ENCODE results near the gene ICOS. TPM values are rescaled to one million over a fixed set of nuclear protein-coding genes. Genes with fewer than 3 reads are reported as not detected.

ICOS gene
- total RNA-seq, 4 donors from 2014 or later = 0.41 to 1.3 (median 0.60) TPM; not detected in 1

- in situ Hi-C loops (cut with MboI; ENCODE audit: low pct_ligation_motif_present in 1 of 4, low pct_unique_long_range_greater_than_20kb in 1 of 4, low sequenced_read_pairs in 3 of 4) = no loop called here
- Histone ChIP-seq H3K4me1 (no peaks in the 10 kb centered on the region), H3K36me3 (no peaks in the 10 kb centered on the region), H3K4me3 (no peak overlapping the region), H3K9me3 (no peaks in the 10 kb centered on the region), H3K27ac (no peak overlapping the region), H3K27me3 (no peaks in the 10 kb centered on the region)
- no peak for DNase-seq
- WGBS, 2 donors (ENCODE audit: low coverage in 1 of 2) = 68 to 80% methylated on average over 6 to 8 of the region's 8 CpGs
- intact Hi-C loops (cut with DNase I; ENCODE audit: low total_unique reads) = no loop called here
- TF ChIP-seq EP300 (IDR thresholded peaks at IDR 0.05; ENCODE audit: low read depth) = no peak
- no peak for TF ChIP-seq POLR2A (IDR thresholded peaks at IDR 0.05)
- no peak for TF ChIP-seq POLR2AphosphoS5 (IDR thresholded peaks at IDR 0.05)
- no peak for TF ChIP-seq CTCF (IDR thresholded peaks at IDR 0.05)
These were observed 1.7 kb upstream of the ICOS start for GRCh38 chr2:203934711-203935438.

- 89 to 100% methylated on average over 1 to 4 of the region's 4 CpGs for WGBS, 2 donors (ENCODE audit: low coverage in 1 of 2)
- TF ChIP-seq EP300 (IDR thresholded peaks at IDR 0.05; ENCODE audit: low read depth) = no peak
- TF ChIP-seq POLR2AphosphoS5 (IDR thresholded peaks at IDR 0.05) = no peak
- TF ChIP-seq CTCF (IDR thresholded peaks at IDR 0.05) = no peak
- TF ChIP-seq POLR2A (IDR thresholded peaks at IDR 0.05) = no peak
- Histone ChIP-seq H3K27me3 (no peaks in the 10 kb centered on the region), H3K9me3 (no peaks in the 10 kb centered on the region), H3K4me1 (no peaks in the 10 kb centered on the region), H3K27ac (no peak overlapping the region), H3K36me3 (no peaks in the 10 kb centered on the region), H3K4me3 (no peak overlapping the region)
- DNase-seq = no peak
- in situ Hi-C loops (cut with MboI; ENCODE audit: low pct_ligation_motif_present in 1 of 4, low pct_unique_long_range_greater_than_20kb in 1 of 4, low sequenced_read_pairs in 3 of 4) (no loop called here), intact Hi-C loops (cut with DNase I; ENCODE audit: low total_unique reads) (no loop called here)
These were observed 995 bp upstream of the ICOS start for GRCh38 chr2:203935568-203935967.

- no peak for DNase-seq
- peak overlapping the region in 1 of 4 donors; percentile 22 for H3K4me3 ChIP-seq
- H3K27me3 ChIP-seq = no peaks in the 10 kb centered on the region
- H3K9me3 ChIP-seq = no peaks in the 10 kb centered on the region
- H3K27ac ChIP-seq = no peak overlapping the region
- no peak for TF ChIP-seq POLR2A (IDR thresholded peaks at IDR 0.05)
- TF ChIP-seq POLR2AphosphoS5 (IDR thresholded peaks at IDR 0.05) = no peak
- no peak for TF ChIP-seq EP300 (IDR thresholded peaks at IDR 0.05; ENCODE audit: low read depth)
- TF ChIP-seq CTCF (IDR thresholded peaks at IDR 0.05) = no peak
- intact Hi-C loops (cut with DNase I; ENCODE audit: low total_unique reads) = no loop called here
- H3K36me3 ChIP-seq = no peaks in the 10 kb centered on the region
- WGBS, 2 donors (ENCODE audit: low coverage in 1 of 2) = 85 to 100% methylated on average over 1 of the region's 1 CpG
- no peaks in the 10 kb centered on the region for H3K4me1 ChIP-seq
- in situ Hi-C loops (cut with MboI; ENCODE audit: low pct_ligation_motif_present in 1 of 4, low pct_unique_long_range_greater_than_20kb in 1 of 4, low sequenced_read_pairs in 3 of 4) = no loop called here
These were observed 386 bp downstream of the ICOS start for GRCh38 chr2:203936949-203937348.

GRCh38 chr2:203937788-203938187, 1.2 kb downstream of the ICOS start:
- H3K27me3 ChIP-seq = no peaks in the 10 kb centered on the region
- H3K36me3 ChIP-seq = no peaks in the 10 kb centered on the region
- WGBS, 2 donors (ENCODE audit: low coverage in 1 of 2) = 91 to 93% methylated on average over 1 of the region's 1 CpG
- peak overlapping the region in 1 of 4 donors; percentile 22 for H3K4me3 ChIP-seq
- intact Hi-C loops (cut with DNase I; ENCODE audit: low total_unique reads) = no loop called here
- H3K9me3 ChIP-seq = no peaks in the 10 kb centered on the region
- H3K4me1 ChIP-seq = no peaks in the 10 kb centered on the region
- TF ChIP-seq EP300 (IDR thresholded peaks at IDR 0.05; ENCODE audit: low read depth) = no peak
- TF ChIP-seq CTCF (IDR thresholded peaks at IDR 0.05) = no peak
- TF ChIP-seq POLR2A (IDR thresholded peaks at IDR 0.05) = no peak
- TF ChIP-seq POLR2AphosphoS5 (IDR thresholded peaks at IDR 0.05) = no peak
- no peak overlapping the region for H3K27ac ChIP-seq
- in situ Hi-C loops (cut with MboI; ENCODE audit: low pct_ligation_motif_present in 1 of 4, low pct_unique_long_range_greater_than_20kb in 1 of 4, low sequenced_read_pairs in 3 of 4) = no loop called here
- DNase-seq = no peak
